Activated effector memory CD4-positive, alpha-beta T cell treated with anti-CD3 and anti-CD28 coated beads, Interleukin-2, amount 50 U/mL, for 16 hours (primary cell): Measurements from ENCODE around the gene MYO1A.

Source experiments
- DNase-seq: peaks from one replicate; pipeline ENCODE4 v3.0.0-alpha.2; 2020

MYO1A gene

GRCh38 chr12:57012600-57013465 is 37.1 kb downstream of the MYO1A start:
- no peak for DNase-seq

- DNase-seq, result no peak
These were observed 38.2 kb downstream of the MYO1A start for GRCh38 chr12:57011438-57012424.

- no peak for DNase-seq
These were observed 39.2 kb downstream of the MYO1A start for GRCh38 chr12:57010627-57011247.

GRCh38 chr12:57009949-57010626 is 39.8 kb downstream of the MYO1A start:
- DNase-seq, result no peak

GRCh38 chr12:57008178-57008577 is 41.8 kb downstream of the MYO1A start:
- no peak for DNase-seq

- DNase-seq, result no peak
These were observed 43.0 kb downstream of the MYO1A start for GRCh38 chr12:57006809-57007475.

GRCh38 chr12:57005980-57006808 is 43.7 kb downstream of the MYO1A start, which contains the start of gene ZBTB39:
ZBTB39 (minus strand) TSS chr12:57006546; CDS start chr12:57004917, 1,629 bp downstream.
- DNase-seq, result peak; percentile 89

GRCh38 chr12:57004651-57005050 is 45.3 kb downstream of the MYO1A start:
- no peak for DNase-seq

GRCh38 chr12:57003395-57003794 is 46.5 kb downstream of the MYO1A start:
- no peak for DNase-seq

- peak; percentile 91 for DNase-seq
These were observed 48.5 kb downstream of the MYO1A start for GRCh38 chr12:57001448-57001906.

- no peak for DNase-seq
These were observed 49.5 kb downstream of the MYO1A start for GRCh38 chr12:57000393-57000792.

GRCh38 chr12:56999456-56999855 is 50.5 kb downstream of the MYO1A start:
- DNase-seq, result no peak

GRCh38 chr12:56998981-56999380 is 50.9 kb downstream of the MYO1A start:
- DNase-seq, result peak; percentile 75

- DNase-seq, result no peak
These were observed 51.6 kb downstream of the MYO1A start for GRCh38 chr12:56998316-56998715.

- DNase-seq, result no peak
These were observed 53.0 kb downstream of the MYO1A start for GRCh38 chr12:56996793-56997545.

- DNase-seq, result no peak
These were observed 53.9 kb downstream of the MYO1A start for GRCh38 chr12:56995930-56996496.

GRCh38 chr12:56995201-56995929 is 54.6 kb downstream of the MYO1A start:
- no peak for DNase-seq

GRCh38 chr12:56994231-56994746 is 55.6 kb downstream of the MYO1A start:
- DNase-seq, result no peak

GRCh38 chr12:56993346-56993745 is 56.6 kb downstream of the MYO1A start:
- no peak for DNase-seq
